GM13976 (cell line): Measurements from ENCODE around the gene TMEM184B.

Experiments used
- DNase-seq: peaks from one replicate; pipeline ENCODE4 v3.0.0; 2012; ENCODE audit warnings: low spot score
- CTCF ChIP-seq: IDR thresholded peaks from 2 replicates; pipeline ENCODE4 v1.5.1; 2012; ENCODE audit warnings: borderline replicate concordance, mild to moderate bottlenecking; ENCODE audit not compliant: insufficient read depth; ENCODE audit errors: extremely low read depth, missing control alignments, control extremely low read depth
- in situ Hi-C: fragments of 300-500 bp; cut with MboI; formaldehyde crosslinking; loops from one replicate; pipeline ENCODE4 v1.12.0; 2022; ENCODE audit warnings: low sequenced_read_pairs, mixed read lengths, inconsistent platforms; ENCODE audit not compliant: unreplicated experiment

The TMEM184B gene

GRCh38 chr22:38260761-38261681, 11.8 kb downstream of the TMEM184B start:
- no peak for DNase-seq
- TF ChIP-seq CTCF: peak; percentile 19
- in situ Hi-C loops: no loop called here

GRCh38 chr22:38259370-38259769, 13.4 kb downstream of the TMEM184B start:
- in situ Hi-C loops: no loop called here
- DNase-seq: no peak
- TF ChIP-seq CTCF: no peak

DNA sequence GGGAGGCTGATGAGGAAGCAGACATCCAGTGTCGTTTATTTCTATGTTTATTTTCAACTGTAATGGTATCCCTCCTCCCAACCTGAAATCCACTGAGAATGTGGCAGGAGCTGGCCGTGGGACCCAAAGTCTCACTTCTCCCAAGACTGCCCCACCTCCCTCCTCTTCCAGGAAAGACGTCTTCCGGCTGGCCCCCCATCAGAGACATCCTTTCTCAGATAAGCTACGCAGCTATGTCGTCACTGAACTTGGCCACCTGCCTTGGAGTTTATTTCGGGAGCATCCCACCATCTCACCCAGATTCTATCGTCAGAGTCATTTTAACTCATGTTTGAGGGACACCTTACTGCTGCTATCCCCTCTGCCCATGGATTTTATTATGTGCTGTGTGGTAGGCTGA, 13.9 kb downstream of the TMEM184B start:
- in situ Hi-C loops: no loop called here
- TF ChIP-seq CTCF: no peak
- DNase-seq: no peak

- in situ Hi-C loops: no loop called here
- TF ChIP-seq CTCF: no peak
- no peak for DNase-seq
These were observed 15.1 kb downstream of the TMEM184B start for GRCh38 chr22:38257650-38258250.

- DNase-seq: no peak
- in situ Hi-C loops: no loop called here
- TF ChIP-seq CTCF: no peak
These were observed 15.6 kb downstream of the TMEM184B start for GRCh38 chr22:38257181-38257580.

- in situ Hi-C loops: no loop called here
- DNase-seq: no peak
- TF ChIP-seq CTCF: no peak
These were observed 17.1 kb downstream of the TMEM184B start for GRCh38 chr22:38255697-38256096.
